Measurements from ENCODE around the gene CLDN16. TPM values are rescaled to one million over a fixed set of nuclear protein-coding genes. Genes with fewer than 3 reads are reported as not detected.

The CLDN16 gene
- polyA plus RNA-seq, 1 donor (not counting 4 experiments of a cell fraction or from before 2014, with no cell fraction given): 0.88 TPM

DNA sequence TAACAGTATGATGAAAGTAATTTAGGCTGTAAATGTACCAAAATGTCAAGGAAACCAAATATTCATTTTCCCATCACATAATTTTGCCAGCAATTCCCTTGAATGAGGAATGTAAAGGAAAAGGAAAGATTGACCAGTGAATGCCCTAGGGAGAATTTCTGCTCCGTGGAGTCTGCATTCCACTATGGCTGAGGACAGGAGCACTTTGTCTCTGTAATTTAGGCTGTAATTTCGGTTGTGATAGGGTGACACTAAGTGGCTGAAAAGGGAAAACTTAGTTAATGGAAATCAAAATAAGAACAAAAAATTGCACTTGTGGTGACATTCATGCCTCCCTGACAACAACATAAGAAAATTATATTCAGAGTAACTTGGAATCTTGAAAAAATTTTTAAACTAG is 70.1 kb downstream of the CLDN16 start:
- Histone ChIP-seq H3K36me3 (ENCODE audit: control insufficient read depth in 2 of 2, extremely low read depth in 1 of 2, insufficient read depth in 2 of 2, low read length in 2 of 2) (no peaks in the 10 kb centered on the region), H3K4me2 (ENCODE audit: control insufficient read depth, extremely low read depth, insufficient read depth, low read depth, low read length) (no peak overlapping the region), H4K20me1 (ENCODE audit: control insufficient read depth, extremely low read depth, insufficient read depth, low read length) (no peaks in the 10 kb centered on the region), H3K27ac (ENCODE audit: control insufficient read depth, insufficient read depth, low read length) (no peak overlapping the region), H3K9me3 (ENCODE audit: control insufficient read depth, low read depth, low read length) (no peaks in the 10 kb centered on the region), H3K4me1 (ENCODE audit: control insufficient read depth, extremely low read depth, insufficient read depth, low read length) (peaks cover 2% of the 10 kb centered on the region), H3K27me3 (ENCODE audit: control insufficient read depth, extremely low read depth, insufficient read depth, low read length) (no peaks in the 10 kb centered on the region), H2AFZ (ENCODE audit: control insufficient read depth, low read length) (no peak overlapping the region), H3K79me2 (ENCODE audit: control insufficient read depth, insufficient read depth, low read length) (no peaks in the 10 kb centered on the region), H3K9me1 (ENCODE audit: control insufficient read depth, extremely low read depth, insufficient read depth, low read length) (no peaks in the 10 kb centered on the region), H3K9ac (ENCODE audit: control insufficient read depth, extremely low read depth, insufficient read depth, low read length) (no peak overlapping the region), H3K4me3 (ENCODE audit: control insufficient read depth in 2 of 3, extremely low read depth in 1 of 3, insufficient read depth in 2 of 3, low read depth in 1 of 3, low read length in 3 of 3) (no peak overlapping the region)
- FAIRE-seq: no peak
- no peak for DNase-seq (ENCODE audit: low read depth, low spot score)
- dilution Hi-C loops (cut with MboI; ENCODE audit: extremely low pct_ligation_motif_present, low sequenced_read_pairs): no loop called here
- TF ChIP-seq EZH2 (IDR thresholded peaks at IDR 0.05; ENCODE audit: low read length): no peak
- TF ChIP-seq, protein P1, sequence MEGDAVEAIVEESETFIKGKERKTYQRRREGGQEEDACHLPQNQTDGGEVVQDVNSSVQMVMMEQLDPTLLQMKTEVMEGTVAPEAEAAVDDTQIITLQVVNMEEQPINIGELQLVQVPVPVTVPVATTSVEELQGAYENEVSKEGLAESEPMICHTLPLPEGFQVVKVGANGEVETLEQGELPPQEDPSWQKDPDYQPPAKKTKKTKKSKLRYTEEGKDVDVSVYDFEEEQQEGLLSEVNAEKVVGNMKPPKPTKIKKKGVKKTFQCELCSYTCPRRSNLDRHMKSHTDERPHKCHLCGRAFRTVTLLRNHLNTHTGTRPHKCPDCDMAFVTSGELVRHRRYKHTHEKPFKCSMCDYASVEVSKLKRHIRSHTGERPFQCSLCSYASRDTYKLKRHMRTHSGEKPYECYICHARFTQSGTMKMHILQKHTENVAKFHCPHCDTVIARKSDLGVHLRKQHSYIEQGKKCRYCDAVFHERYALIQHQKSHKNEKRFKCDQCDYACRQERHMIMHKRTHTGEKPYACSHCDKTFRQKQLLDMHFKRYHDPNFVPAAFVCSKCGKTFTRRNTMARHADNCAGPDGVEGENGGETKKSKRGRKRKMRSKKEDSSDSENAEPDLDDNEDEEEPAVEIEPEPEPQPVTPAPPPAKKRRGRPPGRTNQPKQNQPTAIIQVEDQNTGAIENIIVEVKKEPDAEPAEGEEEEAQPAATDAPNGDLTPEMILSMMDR (optimal IDR thresholded peaks at IDR 0.05 in 1 of 3, IDR thresholded peaks at IDR 0.05 in 1 of 3, conservative IDR thresholded peaks at IDR 0.05 in 1 of 3; ENCODE audit: extremely low read depth in 1 of 3, insufficient read depth in 2 of 3, low read length in 3 of 3): no peak

Other genes starting within 250 kb of the CLDN16 start
- 126 to 406 TPM (median 218 TPM) in 3 replicates for gene CLDN1, start 65.7 kb upstream of the CLDN16 start, polyA plus RNA-seq
- not detected in 3 replicates for gene TMEM207, start 61.7 kb downstream of the CLDN16 start, polyA plus RNA-seq
- gene IL1RAP, start 125.9 kb downstream of the CLDN16 start, polyA plus RNA-seq: 62.8 to 93.5 TPM (median 69.7 TPM) in 3 replicates